WI38 (cell line): ENCODE results near the gene SPEN.

ENCODE experiments used
- H3K4me3 ChIP-seq: 2 replicates; pipeline ENCODE4 v1.5.1; 2011; ENCODE audit warnings: low read depth, mild to moderate bottlenecking, control low read depth, low read length
- TF ChIP-seq, protein P1 (sequence below): IDR thresholded peaks from 2 replicates; pipeline ENCODE4 v1.5.1; 2012; ENCODE audit warnings: low read depth, mild to moderate bottlenecking, control low read depth, low read length

The SPEN gene

DNA sequence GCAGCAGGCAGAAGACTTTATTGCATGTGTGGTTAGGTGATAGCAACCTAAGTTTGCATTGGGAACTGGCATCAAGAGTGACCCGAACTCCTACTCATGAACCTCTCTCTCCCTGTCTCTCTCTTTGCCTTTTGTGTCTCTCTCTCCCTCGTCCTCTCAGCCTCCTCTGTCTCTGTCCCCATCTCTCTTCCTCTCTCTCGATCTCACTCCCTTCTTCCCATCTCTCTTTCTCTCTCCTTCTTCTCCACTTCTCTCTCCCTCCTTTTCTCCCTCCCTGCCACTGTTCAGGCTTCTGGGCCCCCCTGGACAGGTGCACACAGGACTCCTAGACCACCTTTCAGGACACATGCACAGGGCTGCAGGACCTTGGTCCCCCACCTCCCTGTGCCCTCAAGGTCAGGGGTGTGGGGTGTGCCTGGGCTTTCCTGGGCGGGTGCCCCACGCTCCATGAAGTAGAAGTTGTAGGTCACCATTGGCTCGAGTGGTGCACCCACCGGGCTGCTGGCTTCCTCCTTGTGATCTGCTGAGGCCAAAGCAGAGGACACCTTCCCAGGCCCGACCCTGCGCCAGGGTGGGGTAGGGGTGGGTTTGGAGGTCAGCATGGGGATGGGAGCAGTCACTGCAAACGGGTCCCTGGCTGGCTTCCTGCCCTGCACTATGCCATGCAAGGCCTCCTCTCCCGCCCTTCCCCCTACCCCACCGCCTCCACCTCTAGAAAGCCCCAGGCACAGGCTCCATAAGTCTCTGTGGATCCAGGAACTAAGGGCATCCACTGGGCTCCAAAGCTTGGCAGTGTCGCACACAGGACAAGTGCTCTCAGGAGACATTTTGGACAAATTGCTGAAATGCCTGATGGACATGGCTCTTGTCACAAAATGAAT lies 141.6 kb downstream of the SPEN start:
- H3K4me3 ChIP-seq, result no peak overlapping the region
- TF ChIP-seq, protein P1, sequence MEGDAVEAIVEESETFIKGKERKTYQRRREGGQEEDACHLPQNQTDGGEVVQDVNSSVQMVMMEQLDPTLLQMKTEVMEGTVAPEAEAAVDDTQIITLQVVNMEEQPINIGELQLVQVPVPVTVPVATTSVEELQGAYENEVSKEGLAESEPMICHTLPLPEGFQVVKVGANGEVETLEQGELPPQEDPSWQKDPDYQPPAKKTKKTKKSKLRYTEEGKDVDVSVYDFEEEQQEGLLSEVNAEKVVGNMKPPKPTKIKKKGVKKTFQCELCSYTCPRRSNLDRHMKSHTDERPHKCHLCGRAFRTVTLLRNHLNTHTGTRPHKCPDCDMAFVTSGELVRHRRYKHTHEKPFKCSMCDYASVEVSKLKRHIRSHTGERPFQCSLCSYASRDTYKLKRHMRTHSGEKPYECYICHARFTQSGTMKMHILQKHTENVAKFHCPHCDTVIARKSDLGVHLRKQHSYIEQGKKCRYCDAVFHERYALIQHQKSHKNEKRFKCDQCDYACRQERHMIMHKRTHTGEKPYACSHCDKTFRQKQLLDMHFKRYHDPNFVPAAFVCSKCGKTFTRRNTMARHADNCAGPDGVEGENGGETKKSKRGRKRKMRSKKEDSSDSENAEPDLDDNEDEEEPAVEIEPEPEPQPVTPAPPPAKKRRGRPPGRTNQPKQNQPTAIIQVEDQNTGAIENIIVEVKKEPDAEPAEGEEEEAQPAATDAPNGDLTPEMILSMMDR, result no peak

DNA sequence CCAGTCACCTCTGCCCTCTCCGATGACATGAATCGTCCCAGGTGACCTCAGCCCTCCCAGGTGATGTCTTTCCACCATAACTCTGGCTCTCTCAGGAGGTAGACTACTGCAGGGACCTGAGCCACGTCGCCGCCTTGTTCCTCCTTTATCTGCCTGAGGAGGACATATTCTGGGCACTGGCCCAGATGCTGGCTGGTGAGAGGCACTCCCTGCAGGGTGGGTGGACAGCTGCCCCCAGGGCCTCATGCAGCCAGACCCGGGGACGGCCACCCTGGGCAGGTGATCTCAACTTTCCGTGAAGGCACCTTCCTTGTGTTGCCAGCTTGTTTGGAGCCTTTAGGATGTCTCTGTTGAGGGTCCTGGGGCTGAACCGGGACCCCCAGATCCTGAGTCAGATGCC lies 142.3 kb downstream of the SPEN start:
- no peak overlapping the region for H3K4me3 ChIP-seq
- TF ChIP-seq, protein P1, result no peak
